ENCODE results near the gene LAMB4.

The LAMB4 gene

GRCh38 chr7:108157606-108158335, 27.6 kb upstream of the LAMB4 start:
- H3K4me3 ChIP-seq (ENCODE audit: low read depth in 1 of 2, low read length in 1 of 2), result no peak overlapping the region
- no peaks in the 10 kb centered on the region for H3K9me3 ChIP-seq
- no peak for TF ChIP-seq CTCF (IDR thresholded peaks at IDR 0.05)
- H3K36me3 ChIP-seq, result no peaks in the 10 kb centered on the region
- no peak overlapping the region for H3K27ac ChIP-seq
- peaks cover 81% of the 10 kb centered on the region for H3K27me3 ChIP-seq
- H3K4me1 ChIP-seq (ENCODE audit: control insufficient read depth in 1 of 2, insufficient read depth in 1 of 2, low read depth in 1 of 2, low read length in 1 of 2), result no peaks in the 10 kb centered on the region

- TF ChIP-seq CTCF (IDR thresholded peaks at IDR 0.05), result no peak
- H3K9me3 ChIP-seq, result no peaks in the 10 kb centered on the region
- H3K36me3 ChIP-seq, result no peaks in the 10 kb centered on the region
- no peaks in the 10 kb centered on the region for H3K4me1 ChIP-seq (ENCODE audit: control insufficient read depth in 1 of 2, insufficient read depth in 1 of 2, low read depth in 1 of 2, low read length in 1 of 2)
- no peak overlapping the region for H3K4me3 ChIP-seq (ENCODE audit: low read depth in 1 of 2, low read length in 1 of 2)
- H3K27me3 ChIP-seq, result peaks cover 88% of the 10 kb centered on the region
- no peak overlapping the region for H3K27ac ChIP-seq
These were observed 26.9 kb upstream of the LAMB4 start for GRCh38 chr7:108156897-108157605.

DNA sequence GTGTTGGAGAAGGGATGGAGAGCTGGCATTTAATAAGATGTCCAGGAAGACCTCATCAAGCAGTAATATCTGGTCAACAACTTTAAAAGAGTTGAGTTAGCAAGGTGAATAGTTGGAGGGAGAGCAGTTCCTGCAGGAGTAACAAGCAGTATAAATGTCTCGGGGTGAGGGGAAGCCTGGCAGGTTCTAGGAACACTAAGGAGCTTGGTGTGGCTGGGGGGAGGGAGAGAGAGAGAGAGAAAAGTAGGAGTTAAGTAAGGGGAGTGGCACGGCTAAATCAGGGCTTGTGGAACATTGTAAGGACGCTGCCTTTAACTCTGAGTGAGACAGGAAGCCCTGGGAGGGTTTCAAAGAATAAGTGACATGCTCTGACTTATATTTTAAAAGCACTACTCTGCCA, 22.0 kb upstream of the LAMB4 start:
- H3K27ac ChIP-seq, result no peak overlapping the region
- H3K4me1 ChIP-seq (ENCODE audit: control insufficient read depth in 1 of 2, insufficient read depth in 1 of 2, low read depth in 1 of 2, low read length in 1 of 2), result no peaks in the 10 kb centered on the region
- no peaks in the 10 kb centered on the region for H3K9me3 ChIP-seq
- no peak overlapping the region for H3K4me3 ChIP-seq (ENCODE audit: low read depth in 1 of 2, low read length in 1 of 2)
- peaks cover 64% of the 10 kb centered on the region for H3K27me3 ChIP-seq
- no peak for TF ChIP-seq CTCF (IDR thresholded peaks at IDR 0.05)
- no peaks in the 10 kb centered on the region for H3K36me3 ChIP-seq

- Histone ChIP-seq H3K36me3 (no peaks in the 10 kb centered on the region), H3K27ac (no peak overlapping the region), H3K4me3 (ENCODE audit: low read depth in 1 of 2, low read length in 1 of 2) (no peak overlapping the region), H3K27me3 (peaks cover 48% of the 10 kb centered on the region), H3K9me3 (no peaks in the 10 kb centered on the region), H3K4me1 (ENCODE audit: control insufficient read depth in 1 of 2, insufficient read depth in 1 of 2, low read depth in 1 of 2, low read length in 1 of 2) (peaks cover 0 to 4% of the 10 kb centered on the region in 2 experiments)
- no peak for TF ChIP-seq CTCF (IDR thresholded peaks at IDR 0.05)
These were observed 19.7 kb upstream of the LAMB4 start for GRCh38 chr7:108149908-108150307.

GRCh38 chr7:108149119-108149518, 19.0 kb upstream of the LAMB4 start:
- Histone ChIP-seq H3K9me3 (no peaks in the 10 kb centered on the region), H3K27ac (no peak overlapping the region), H3K27me3 (peaks cover 44% of the 10 kb centered on the region), H3K4me1 (ENCODE audit: control insufficient read depth in 1 of 2, insufficient read depth in 1 of 2, low read depth in 1 of 2, low read length in 1 of 2) (peaks cover 0 to 4% of the 10 kb centered on the region in 2 experiments), H3K36me3 (no peaks in the 10 kb centered on the region), H3K4me3 (ENCODE audit: low read depth in 1 of 2, low read length in 1 of 2) (no peak overlapping the region)
- no peak for TF ChIP-seq CTCF (IDR thresholded peaks at IDR 0.05)

All from neutrophil (primary cell).